Hematopoietic multipotent progenitor cell treated with erythropoietin and hydrocortisone succinate and interleukin-3 and kit ligand, for 6 days (in vitro differentiated cells): Measurements from ENCODE around the gene PTPRN2.

Experiments used
- DNase-seq: peaks from one replicate; pipeline ENCODE4 v3.0.0-alpha.2; 2015

Gene PTPRN2

GRCh38 chr7:158073845-158074840 lies 513.5 kb downstream of the PTPRN2 start:
- DNase-seq = no peak

- no peak for DNase-seq
Measured at GRCh38 chr7:158072991-158073730, 514.5 kb downstream of the PTPRN2 start.

GRCh38 chr7:158070222-158070920 lies 517.3 kb downstream of the PTPRN2 start:
- no peak for DNase-seq

- no peak for DNase-seq
Measured at GRCh38 chr7:158068853-158069252, 518.8 kb downstream of the PTPRN2 start.

GRCh38 chr7:158067931-158068482 lies 519.6 kb downstream of the PTPRN2 start:
- DNase-seq = no peak

GRCh38 chr7:158067219-158067930 lies 520.2 kb downstream of the PTPRN2 start:
- no peak for DNase-seq

- DNase-seq = no peak
Measured at GRCh38 chr7:158066085-158066484, 521.5 kb downstream of the PTPRN2 start.

- DNase-seq = no peak
Measured at GRCh38 chr7:158065340-158065739, 522.3 kb downstream of the PTPRN2 start.

GRCh38 chr7:158064631-158065030 lies 523.0 kb downstream of the PTPRN2 start:
- DNase-seq = no peak

- no peak for DNase-seq
Measured at GRCh38 chr7:158063850-158064610, 523.6 kb downstream of the PTPRN2 start.

- DNase-seq = no peak
Measured at GRCh38 chr7:158062661-158063060, 525.0 kb downstream of the PTPRN2 start.

- DNase-seq = no peak
Measured at GRCh38 chr7:158061884-158062656, 525.6 kb downstream of the PTPRN2 start.

GRCh38 chr7:158061026-158061630 lies 526.5 kb downstream of the PTPRN2 start:
- DNase-seq = no peak

- no peak for DNase-seq
Measured at GRCh38 chr7:158060216-158060615, 527.4 kb downstream of the PTPRN2 start.

GRCh38 chr7:158057446-158057845 lies 530.2 kb downstream of the PTPRN2 start:
- no peak for DNase-seq

- no peak for DNase-seq
Measured at GRCh38 chr7:158056761-158057160, 530.9 kb downstream of the PTPRN2 start.

- DNase-seq = no peak
Measured at GRCh38 chr7:158055726-158056510, 531.7 kb downstream of the PTPRN2 start.

- DNase-seq = no peak
Measured at GRCh38 chr7:158054611-158055010, 533.0 kb downstream of the PTPRN2 start.

GRCh38 chr7:158054081-158054480 lies 533.5 kb downstream of the PTPRN2 start:
- DNase-seq = no peak
